HG02623 (cell line): ENCODE data around the gene IFT25.
"Not testable (repeated sequence)": the region's sequence is repeated elsewhere in the genome, so short reads cannot be mapped to it uniquely, and the experiment has no call there.

ENCODE experiments used
- ATAC-seq: cut with Tn5 transposase; IDR thresholded peaks from one replicate; pipeline ENCODE4 v1.9.1; 2021; ENCODE audit warnings: moderate library complexity; ENCODE audit not compliant: unreplicated experiment

IFT25 gene

GRCh38 chr1:53890522-53890941 is 55.0 kb downstream of the IFT25 start:
- ATAC-seq, result no peak

GRCh38 chr1:53889304-53890298 is 55.9 kb downstream of the IFT25 start, which contains the start of gene YIPF1:
Gene YIPF1, minus strand, starts transcription at chr1:53889797. Its CDS starts 860 bp downstream, at chr1:53888937.
- peak; percentile 90 for ATAC-seq

GRCh38 chr1:53888681-53889080 is 56.8 kb downstream of the IFT25 start:
- no peak for ATAC-seq

GRCh38 chr1:53883600-53883999 is 61.9 kb downstream of the IFT25 start:
- not testable (repeated sequence) for ATAC-seq

GRCh38 chr1:53881853-53882252 is 63.6 kb downstream of the IFT25 start:
- ATAC-seq, result not testable (repeated sequence)

- ATAC-seq, result no peak
These were observed 66.9 kb downstream of the IFT25 start for GRCh38 chr1:53878492-53879105.

- not testable (repeated sequence) for ATAC-seq
These were observed 70.3 kb downstream of the IFT25 start for GRCh38 chr1:53875150-53875549.

- ATAC-seq, result no peak
These were observed 73.6 kb downstream of the IFT25 start for GRCh38 chr1:53871773-53872484.
